Erythroblast (primary cell): ENCODE data around the gene TLE7.

Experiments
- GATA1 ChIP-seq: IDR thresholded peaks from 2 replicates; pipeline ENCODE4 v1.6.1; 2011; ENCODE audit warnings: low read depth, mild to moderate bottlenecking, control low read depth, low read length, moderate library complexity
- POLR2A ChIP-seq: IDR thresholded peaks from 2 replicates; pipeline ENCODE4 v1.6.1; 2011; ENCODE audit warnings: mild to moderate bottlenecking, low read length

GRCh38 chr16:71406724-71407123 lies 35.1 kb downstream of the TLE7 start:
- TF ChIP-seq POLR2A (no peak), GATA1 (no peak)
